CD14-positive monocyte (primary cell): Measurements from ENCODE around the gene GTF3C1. TPM values are rescaled to one million over a fixed set of nuclear protein-coding genes. Genes with fewer than 3 reads are reported as not detected.

ENCODE experiments used
- DNase-seq, 3 donors: peaks; one replicate each; pipeline ENCODE4 v3.0.0-alpha.2; 2011 to 2022
- H2AFZ ChIP-seq: 2 replicates; pipeline ENCODE4 v1.6.0; 2012; ENCODE audit warnings: mild to moderate bottlenecking, low read depth, low read length, inconsistent platforms; ENCODE audit not compliant: insufficient read depth, poor library complexity, severe bottlenecking
- H3K27ac ChIP-seq, 2 donors: 1 replicate in 1 of 2; 2 replicates in 1 of 2; pipeline ENCODE4 v1.5.1; 2012 to 2013; ENCODE audit warnings: low read length in 2 of 2, control low read depth in 1 of 2, inconsistent platforms in 1 of 2, low read depth in 1 of 2, mild to moderate bottlenecking in 1 of 2
- H3K27me3 ChIP-seq, 2 donors: one replicate each; pipeline versions ENCODE4 v1.6.0 to v1.6.1; 2011 to 2013; ENCODE audit warnings: low read length in 2 of 2; ENCODE audit not compliant: control insufficient read depth in 2 of 2, insufficient read depth in 2 of 2
- H3K36me3 ChIP-seq, 2 donors: replicated peaks in 1 of 2; 1 replicate in 1 of 2; 2 replicates in 1 of 2; pipeline versions ENCODE4 v1.5.1 to v1.6.1; 2012 to 2013; ENCODE audit warnings: low read length in 2 of 2, control low read depth in 1 of 2, inconsistent platforms in 1 of 2, mild to moderate bottlenecking in 1 of 2; ENCODE audit not compliant: insufficient read depth in 2 of 2, control insufficient read depth in 1 of 2
- H3K4me1 ChIP-seq, 2 donors: 1 replicate in 1 of 2; 2 replicates in 1 of 2; pipeline versions ENCODE4 v1.5.1 to v1.6.1; 2012 to 2013; ENCODE audit warnings: low read length in 2 of 2, control low read depth in 1 of 2, inconsistent platforms in 1 of 2, mild to moderate bottlenecking in 1 of 2, moderate library complexity in 1 of 2; ENCODE audit not compliant: insufficient read depth in 2 of 2, control insufficient read depth in 1 of 2
- H3K4me2 ChIP-seq: replicated peaks from 2 replicates; pipeline ENCODE3; 2012; ENCODE audit warnings: low read length, moderate library complexity, mild to moderate bottlenecking; ENCODE audit not compliant: poor library complexity, severe bottlenecking; ENCODE audit errors: extremely low read depth
- H3K4me3 ChIP-seq, 3 experiments: fragments of 200-600 bp in 1 of 3; sonication (generic) in 1 of 3; replicated peaks in 1 of 3; 1 replicate in 2 of 3; 2 replicates in 1 of 3; pipeline ENCODE4 v1.5.1; 2011 to 2013; ENCODE audit warnings: low read length in 3 of 3, mild to moderate bottlenecking in 3 of 3, control low read depth in 2 of 3, low read depth in 2 of 3, inconsistent platforms in 1 of 3, moderate library complexity in 1 of 3
- H3K79me2 ChIP-seq: 2 replicates; pipeline ENCODE4 v1.6.0; 2012; ENCODE audit warnings: mild to moderate bottlenecking, control low read depth, inconsistent platforms, low read length, moderate library complexity; ENCODE audit not compliant: insufficient read depth
- H3K9ac ChIP-seq: 2 replicates; pipeline ENCODE4 v1.6.0; 2017; ENCODE audit warnings: low read length, mild to moderate bottlenecking; ENCODE audit not compliant: insufficient read depth, poor library complexity, severe bottlenecking
- H3K9me3 ChIP-seq, 2 donors: replicated peaks in 1 of 2; 1 replicate in 1 of 2; 2 replicates in 1 of 2; pipeline versions ENCODE4 v1.5.1 to v1.6.1; 2012 to 2013; ENCODE audit warnings: low read length in 2 of 2, control low read depth in 1 of 2; ENCODE audit not compliant: control insufficient read depth in 1 of 2, insufficient read depth in 1 of 2
- H4K20me1 ChIP-seq: 2 replicates; pipeline ENCODE4 v1.6.0; 2012; ENCODE audit warnings: mild to moderate bottlenecking, low read length, control low read depth, moderate library complexity; ENCODE audit not compliant: insufficient read depth
- H3K27ac Mint-ChIP-seq, 7 donors: one replicate each; pipeline ENCODE4 v1.8.0; 2020; ENCODE audit warnings: mild to moderate bottlenecking in 7 of 7, mixed read lengths in 7 of 7, moderate library complexity in 6 of 7, inconsistent platforms in 2 of 7
- H3K27me3 Mint-ChIP-seq, 3 donors: one replicate each; pipeline ENCODE4 v1.8.0; 2021 to 2022; ENCODE audit warnings: low read depth in 3 of 3, mild to moderate bottlenecking in 3 of 3, mixed read lengths in 3 of 3, moderate library complexity in 3 of 3, inconsistent platforms in 1 of 3
- H3K36me3 Mint-ChIP-seq, 2 donors: one replicate each; pipeline ENCODE4 v1.8.0; 2020; ENCODE audit warnings: mixed read lengths in 2 of 2, inconsistent platforms in 1 of 2, mild to moderate bottlenecking in 1 of 2
- H3K4me1 Mint-ChIP-seq: one replicate; pipeline ENCODE4 v1.8.0; 2020; ENCODE audit warnings: mild to moderate bottlenecking, mixed read lengths
- H3K4me3 Mint-ChIP-seq, 2 donors: one replicate each; pipeline ENCODE4 v1.8.0; 2020; ENCODE audit warnings: mild to moderate bottlenecking in 2 of 2, mixed read lengths in 2 of 2, moderate library complexity in 1 of 2
- H3K9me3 Mint-ChIP-seq, 7 donors: one replicate each; pipeline ENCODE4 v1.8.0; 2020 to 2022; ENCODE audit warnings: mixed read lengths in 7 of 7, mild to moderate bottlenecking in 6 of 7, moderate library complexity in 6 of 7, inconsistent platforms in 2 of 7
- CTCF ChIP-seq: fragments of 200-600 bp; IDR thresholded peaks from one replicate; pipeline ENCODE4 v1.8.0; 2022; ENCODE audit warnings: antibody characterized with exemption, mild to moderate bottlenecking
- WGBS: methylation state at CpG from one replicate; pipeline ENCODE4 v1.1.5; 2013; ENCODE audit warnings: missing lambda C conversion rate; ENCODE audit not compliant: insufficient coverage; 5-methylcytosine and 5-hydroxymethylcytosine counted together
- intact Hi-C, 2 donors: fragments of 100-400 bp; cut with micrococcal nuclease; formaldehyde crosslinking; loops; one replicate each; pipeline versions ENCODE4 v1.15.0 to v1.15.1; 2023
- polyA plus RNA-seq, 3 donors: library from polyadenylated mRNA; depleted of rRNA in 1 of 3; unstranded in 2 of 3; stranded (reverse) in 1 of 3; fragments of 300-500 nt in 2 of 3; fragments of >200 nt in 1 of 3; fragmentation: Illumina TruSeq in 2 of 3; gene quantifications; 1 replicate in 2 of 3; 2 replicates in 1 of 3; pipeline ENCODE4 v1.2.3, GENCODE V29; 2012 to 2021

GTF3C1 gene
- polyA plus RNA-seq, 3 donors: 7.0 to 22.0 (median 12.8) TPM

- H3K36me3 Mint-ChIP-seq: peaks cover 8 to 17% of the 10 kb centered on the region in 2 donors
- H3K9ac ChIP-seq: no peak overlapping the region
- H2AFZ ChIP-seq: no peak overlapping the region
- intact Hi-C loops: no loop called here
- no peak overlapping the region for H3K27ac ChIP-seq
- no peak overlapping the region for H3K4me3 ChIP-seq
- no peak for TF ChIP-seq CTCF
- peaks cover 14 to 19% of the 10 kb centered on the region in 2 donors for H3K9me3 ChIP-seq
- no peak overlapping the region for H3K27ac Mint-ChIP-seq
- H3K4me3 Mint-ChIP-seq: no peak overlapping the region
- DNase-seq: no peak
- no CpG with 5 or more reads among the region's 2 CpGs for WGBS
- H3K9me3 Mint-ChIP-seq: peaks cover 12 to 27% (median 22%) of the 10 kb centered on the region in 7 donors
- H3K27me3 Mint-ChIP-seq: peaks cover 6 to 17% (median 10%) of the 10 kb centered on the region in 3 donors
- no peaks in the 10 kb centered on the region for H3K4me1 ChIP-seq
- peaks cover 0 to 7% of the 10 kb centered on the region in 2 donors for H3K27me3 ChIP-seq
- H3K36me3 ChIP-seq: peaks cover 0 to 8% of the 10 kb centered on the region in 2 donors
- H4K20me1 ChIP-seq: no peaks in the 10 kb centered on the region
- no peak overlapping the region for H3K4me2 ChIP-seq
- H3K4me1 Mint-ChIP-seq: no peaks in the 10 kb centered on the region
- H3K79me2 ChIP-seq: no peaks in the 10 kb centered on the region
Observed at GRCh38 chr16:27444015-27444414, 105.7 kb downstream of the GTF3C1 start.

GRCh38 chr16:27441998-27442397 is 107.7 kb downstream of the GTF3C1 start:
- Mint-ChIP-seq H3K4me3 (no peak overlapping the region), H3K9me3 (peaks cover 9 to 20% (median 15%) of the 10 kb centered on the region in 7 donors), H3K36me3 (peaks cover 8 to 12% of the 10 kb centered on the region in 2 donors), H3K4me1 (no peaks in the 10 kb centered on the region), H3K27me3 (peaks cover 1 to 4% (median 3%) of the 10 kb centered on the region in 3 donors), H3K27ac (no peak overlapping the region)
- Histone ChIP-seq H3K9me3 (peaks cover 14 to 15% of the 10 kb centered on the region in 2 donors), H3K9ac (no peak overlapping the region), H3K4me3 (no peak overlapping the region), H3K4me2 (no peak overlapping the region), H3K27me3 (no peaks in the 10 kb centered on the region), H2AFZ (no peak overlapping the region), H3K27ac (no peak overlapping the region), H3K4me1 (no peaks in the 10 kb centered on the region), H3K36me3 (peaks cover 0 to 8% of the 10 kb centered on the region in 2 donors), H3K79me2 (no peaks in the 10 kb centered on the region), H4K20me1 (no peaks in the 10 kb centered on the region)
- no peak for DNase-seq
- no peak for TF ChIP-seq CTCF
- WGBS: 97% methylated on average over 4 of the region's 8 CpGs
- intact Hi-C loops: no loop called here
